DOHH2 (cell line): Measurements from ENCODE around the gene MBTPS1.

Source experiments
- CTCF ChIP-seq: fragments of 200-600 bp; sonication (generic); IDR thresholded peaks from one replicate; pipeline ENCODE4 v1.5.1; 2014; ENCODE audit warnings: antibody characterized with exemption, mild to moderate bottlenecking, low read depth, low read length; ENCODE audit not compliant: poor library complexity, severe bottlenecking
- EZH2phosphoT487 ChIP-seq: fragments of 200-600 bp; sonication (generic); IDR thresholded peaks from 2 replicates; pipeline ENCODE4 v1.6.1; 2017; ENCODE audit warnings: borderline replicate concordance, mild to moderate bottlenecking, antibody characterized with exemption, low read length, moderate library complexity, mixed read lengths

GRCh38 chr16:84061236-84061819 lies 55.4 kb downstream of the MBTPS1 start:
- TF ChIP-seq CTCF (no peak), EZH2phosphoT487 (no peak)
